Vagina (tissue), 2 donors: Measurements from ENCODE around the gene LTV1. TPM values are rescaled to one million over a fixed set of nuclear protein-coding genes. Genes with fewer than 3 reads are reported as not detected.

Experiments used
- DNase-seq, 2 donors: peaks; one replicate each; pipeline ENCODE4 v3.0.0-alpha.2; 2017; ENCODE audit errors: extremely low spot score in 2 of 2
- H3K27ac ChIP-seq: fragments of 200-600 bp; sonication (generic); one replicate; pipeline ENCODE4 v1.5.1; 2019
- H3K27me3 ChIP-seq: fragments of 200-600 bp; sonication (generic); one replicate; pipeline ENCODE4 v1.5.1; 2019
- H3K36me3 ChIP-seq, 2 donors: fragments of 200-600 bp; sonication (generic); one replicate each; pipeline ENCODE4 v1.5.1; 2017 to 2019
- H3K4me1 ChIP-seq: fragments of 200-600 bp; sonication (generic); one replicate; pipeline ENCODE4 v1.5.1; 2019
- H3K4me3 ChIP-seq, 2 donors: fragments of 200-600 bp; sonication (generic); 1 replicate in 1 of 2; 2 replicates in 1 of 2; pipeline ENCODE4 v1.5.1; 2016 to 2019
- H3K9me3 ChIP-seq: fragments of 200-600 bp; sonication (generic); one replicate; pipeline ENCODE4 v1.5.1; 2019
- CTCF ChIP-seq, 3 experiments: fragments of 450-650 bp in 2 of 3; fragments of 200-600 bp in 1 of 3; sonication (generic) in 1 of 3; IDR thresholded peaks; one replicate each; pipeline ENCODE4 v1.5.1; 2017 to 2019; ENCODE audit warnings: antibody characterized with exemption in 3 of 3, mild to moderate bottlenecking in 2 of 3, moderate library complexity in 2 of 3
- POLR2A ChIP-seq, 2 donors: fragments of 450-650 bp; IDR thresholded peaks; one replicate each; pipeline ENCODE4 v1.6.1; 2017; ENCODE audit warnings: antibody characterized with exemption in 2 of 2, mild to moderate bottlenecking in 2 of 2, moderate library complexity in 2 of 2
- POLR2AphosphoS5 ChIP-seq, 2 donors: sonication (generic); formaldehyde crosslinking; IDR thresholded peaks; one replicate each; pipeline ENCODE4 v1.9.0; 2017; ENCODE audit warnings: antibody characterized with exemption in 2 of 2, mild to moderate bottlenecking in 2 of 2, low read depth in 1 of 2; ENCODE audit not compliant: insufficient read depth in 1 of 2
- intact Hi-C: fragments of 100-400 bp; cut with DNase I; formaldehyde crosslinking; loops from one replicate; pipeline ENCODE4 v1.15.1; 2023
- total RNA-seq: library from RNA; depleted of rRNA; stranded (reverse); fragments of >200 nt; gene quantifications from one replicate; pipeline ENCODE4 v1.2.3, GENCODE V29; 2016

Gene LTV1
- total RNA-seq, 1 donor from 2014 or later: 23.3 TPM

GRCh38 chr6:143882401-143882930, 39.3 kb downstream of the LTV1 start:
- H3K27me3 ChIP-seq: no peaks in the 10 kb centered on the region
- no peaks in the 10 kb centered on the region for H3K4me1 ChIP-seq
- H3K4me3 ChIP-seq: no peak overlapping the region
- no peaks in the 10 kb centered on the region for H3K36me3 ChIP-seq
- intact Hi-C loops: no loop called here
- no peaks in the 10 kb centered on the region for H3K9me3 ChIP-seq
- no peak for TF ChIP-seq POLR2A (IDR thresholded peaks at IDR 0.05)
- TF ChIP-seq POLR2AphosphoS5 (IDR thresholded peaks at IDR 0.05; ENCODE audit: insufficient read depth in 1 of 2, low read depth in 1 of 2): no peak
- TF ChIP-seq CTCF (IDR thresholded peaks at IDR 0.05): no peak
- no peak for DNase-seq
- no peak overlapping the region for H3K27ac ChIP-seq

- Histone ChIP-seq H3K4me1 (no peaks in the 10 kb centered on the region), H3K27ac (no peak overlapping the region), H3K9me3 (no peaks in the 10 kb centered on the region), H3K4me3 (no peak overlapping the region), H3K27me3 (no peaks in the 10 kb centered on the region), H3K36me3 (no peaks in the 10 kb centered on the region)
- intact Hi-C loops: no loop called here
- DNase-seq: no peak
- TF ChIP-seq CTCF (IDR thresholded peaks at IDR 0.05) (no peak), POLR2AphosphoS5 (IDR thresholded peaks at IDR 0.05; ENCODE audit: insufficient read depth in 1 of 2, low read depth in 1 of 2) (no peak), POLR2A (IDR thresholded peaks at IDR 0.05) (no peak)
Observed at GRCh38 chr6:143884216-143884900, 41.2 kb downstream of the LTV1 start.

GRCh38 chr6:143885116-143885515, 42.0 kb downstream of the LTV1 start:
- intact Hi-C loops: no loop called here
- Histone ChIP-seq H3K27ac (no peak overlapping the region), H3K36me3 (no peaks in the 10 kb centered on the region), H3K9me3 (no peaks in the 10 kb centered on the region), H3K4me3 (no peak overlapping the region), H3K27me3 (no peaks in the 10 kb centered on the region), H3K4me1 (no peaks in the 10 kb centered on the region)
- TF ChIP-seq CTCF (IDR thresholded peaks at IDR 0.05) (no peak), POLR2AphosphoS5 (IDR thresholded peaks at IDR 0.05; ENCODE audit: insufficient read depth in 1 of 2, low read depth in 1 of 2) (no peak), POLR2A (IDR thresholded peaks at IDR 0.05) (no peak)
- DNase-seq: no peak

- intact Hi-C loops: no loop called here
- no peak overlapping the region for H3K27ac ChIP-seq
- no peaks in the 10 kb centered on the region for H3K27me3 ChIP-seq
- H3K4me3 ChIP-seq: no peak overlapping the region
- DNase-seq: no peak
- H3K9me3 ChIP-seq: no peaks in the 10 kb centered on the region
- no peaks in the 10 kb centered on the region for H3K36me3 ChIP-seq
- no peaks in the 10 kb centered on the region for H3K4me1 ChIP-seq
- TF ChIP-seq POLR2A (IDR thresholded peaks at IDR 0.05) (no peak), CTCF (IDR thresholded peaks at IDR 0.05) (no peak), POLR2AphosphoS5 (IDR thresholded peaks at IDR 0.05; ENCODE audit: insufficient read depth in 1 of 2, low read depth in 1 of 2) (no peak)
Observed at GRCh38 chr6:143894655-143895054, 51.5 kb downstream of the LTV1 start.

- H3K27ac ChIP-seq: no peak overlapping the region
- intact Hi-C loops: no loop called here
- no peaks in the 10 kb centered on the region for H3K9me3 ChIP-seq
- H3K4me1 ChIP-seq: no peaks in the 10 kb centered on the region
- H3K36me3 ChIP-seq: no peaks in the 10 kb centered on the region
- DNase-seq: no peak
- H3K4me3 ChIP-seq: no peak overlapping the region
- H3K27me3 ChIP-seq: no peaks in the 10 kb centered on the region
- TF ChIP-seq CTCF (IDR thresholded peaks at IDR 0.05): no peak
- TF ChIP-seq POLR2A (IDR thresholded peaks at IDR 0.05): no peak
- TF ChIP-seq POLR2AphosphoS5 (IDR thresholded peaks at IDR 0.05; ENCODE audit: insufficient read depth in 1 of 2, low read depth in 1 of 2): peak in 1 of 2 donors; percentile 44
Observed at GRCh38 chr6:143896126-143896860, 53.2 kb downstream of the LTV1 start.
